SHP77 treated with DMSO at 0.1 percent for 48 hours (cell line): ENCODE measurements around the gene KIF21A.

ENCODE experiments used
- DNase-seq: peaks from one replicate; lab custom pipeline; 2025; lab: John Stamatoyannopoulos, UW

KIF21A gene

DNA sequence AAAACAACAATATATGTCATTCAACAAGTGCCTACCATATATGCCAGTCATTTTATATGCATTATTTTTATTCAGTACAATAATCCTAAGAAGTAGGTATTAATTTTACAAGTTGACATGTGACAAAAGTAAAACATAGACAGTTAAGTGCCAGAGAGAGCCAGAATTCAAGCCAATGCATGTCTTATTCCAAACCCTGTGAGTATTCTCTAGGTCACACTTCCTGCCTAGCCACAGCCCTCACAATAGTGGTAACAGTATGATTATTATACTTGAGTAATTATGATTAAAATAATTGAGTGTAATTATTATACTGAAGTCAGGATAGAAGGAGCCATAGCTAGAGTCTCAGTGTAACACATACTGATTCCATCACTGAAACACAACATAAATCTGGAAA lies 52.2 kb downstream of the KIF21A start:
- DNase-seq, result no peak

DNA sequence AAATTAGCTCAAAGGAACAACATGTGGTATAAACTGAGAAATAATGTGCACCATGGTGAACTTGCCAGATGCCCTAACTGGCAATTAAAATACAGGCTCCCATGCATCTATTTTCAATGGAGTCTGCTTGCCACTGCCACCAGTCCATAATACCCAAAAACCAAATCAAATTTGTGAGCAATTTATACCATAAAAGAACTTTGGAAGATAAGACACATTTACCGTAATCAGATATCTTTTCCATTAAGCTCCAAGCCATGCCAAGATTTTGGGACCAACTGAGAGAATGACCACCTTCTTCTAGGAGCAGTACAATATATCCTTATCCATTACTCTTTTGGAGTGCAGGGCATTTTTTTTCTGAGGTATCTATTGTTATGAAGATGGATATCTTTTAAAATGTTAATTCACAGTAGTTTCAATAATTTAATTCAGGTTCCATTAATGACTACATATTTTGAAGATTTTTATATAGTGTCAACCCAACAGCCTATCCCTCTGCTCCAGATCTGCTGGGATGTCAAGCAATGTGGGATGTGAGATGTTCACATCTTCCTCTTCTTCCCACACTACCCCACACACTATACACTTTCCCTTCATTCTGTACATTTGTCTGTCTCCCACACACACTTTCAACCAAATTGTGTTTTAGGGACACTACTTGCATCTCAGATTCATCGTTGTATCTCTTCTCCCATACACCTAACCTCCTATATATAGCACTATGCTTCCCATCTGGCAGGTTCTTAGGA lies 53.3 kb downstream of the KIF21A start:
- no peak for DNase-seq

DNA sequence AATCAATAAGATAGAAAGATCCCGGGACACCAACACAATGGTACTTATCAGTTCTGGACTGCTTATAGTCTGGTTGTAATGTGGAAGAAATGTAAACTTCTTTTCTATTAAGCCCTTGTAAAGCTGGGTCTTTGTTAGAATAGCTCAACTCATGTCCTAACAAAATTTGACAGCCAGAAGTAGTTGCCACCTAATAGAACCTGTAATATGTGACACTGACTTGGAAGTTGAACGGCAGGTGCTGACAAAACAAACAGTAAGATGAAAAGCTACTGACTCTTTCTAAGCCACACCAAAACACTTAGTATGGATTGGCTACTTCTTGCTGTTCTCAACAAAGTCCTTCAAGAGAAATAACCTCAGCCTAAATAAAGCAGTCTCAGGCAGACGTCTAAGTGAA lies 56.6 kb downstream of the KIF21A start:
- DNase-seq, result no peak

- no peak for DNase-seq
Observed at GRCh38 chr12:39383114-39383513, 59.8 kb downstream of the KIF21A start.

- DNase-seq, result no peak
Observed at GRCh38 chr12:39380090-39380489, 62.8 kb downstream of the KIF21A start.

DNA sequence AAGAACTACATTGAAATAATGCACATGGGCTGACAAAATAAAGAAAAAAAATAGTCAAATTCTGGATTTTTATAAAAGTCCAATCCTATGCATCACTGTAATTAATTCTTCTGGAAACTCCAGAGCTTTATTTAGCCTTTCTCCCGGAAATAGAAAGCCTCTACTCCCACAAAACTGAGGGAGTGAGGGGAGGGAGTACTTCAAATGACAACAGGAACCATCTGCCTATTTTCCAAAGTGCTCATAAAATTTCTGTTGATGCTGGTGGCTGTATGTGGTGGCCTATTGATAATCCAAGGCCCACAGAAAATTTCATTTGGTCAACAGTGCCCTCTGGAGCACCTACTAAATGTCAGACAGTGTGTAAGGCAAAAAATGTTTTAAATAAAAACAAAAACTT lies 64.6 kb downstream of the KIF21A start:
- DNase-seq, result no peak

DNA sequence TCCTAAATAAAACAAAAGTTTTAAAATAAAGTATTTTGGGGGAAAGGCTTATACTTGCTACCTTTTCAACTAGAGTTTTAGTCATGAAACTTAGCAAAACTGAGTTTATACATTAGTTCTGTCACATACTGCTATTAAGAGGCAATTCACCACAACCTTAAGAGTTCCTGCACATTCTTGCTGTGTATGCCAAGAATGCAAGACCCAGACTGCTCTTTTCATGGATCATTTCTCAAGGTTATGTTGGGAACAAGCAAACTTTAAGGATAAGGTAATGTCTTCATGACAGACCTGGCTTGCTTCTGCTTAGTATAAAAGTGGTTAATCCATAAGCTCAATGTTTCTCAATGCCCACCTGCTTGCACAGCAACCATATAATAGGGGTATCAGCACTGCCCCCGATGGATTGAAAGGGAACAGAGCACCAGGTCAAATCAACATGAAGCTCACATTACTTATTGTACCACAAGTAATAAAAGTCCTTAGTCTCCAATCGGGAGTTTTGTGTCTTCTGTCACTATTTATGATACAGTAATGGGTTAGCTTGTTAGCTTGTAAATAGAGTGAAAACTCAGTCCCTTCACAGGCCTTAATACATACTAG lies 67.6 kb downstream of the KIF21A start:
- no peak for DNase-seq

- no peak for DNase-seq
Observed at GRCh38 chr12:39372929-39373328, 70.0 kb downstream of the KIF21A start.

- DNase-seq, result no peak
Observed at GRCh38 chr12:39372204-39372925, 70.6 kb downstream of the KIF21A start.

DNA sequence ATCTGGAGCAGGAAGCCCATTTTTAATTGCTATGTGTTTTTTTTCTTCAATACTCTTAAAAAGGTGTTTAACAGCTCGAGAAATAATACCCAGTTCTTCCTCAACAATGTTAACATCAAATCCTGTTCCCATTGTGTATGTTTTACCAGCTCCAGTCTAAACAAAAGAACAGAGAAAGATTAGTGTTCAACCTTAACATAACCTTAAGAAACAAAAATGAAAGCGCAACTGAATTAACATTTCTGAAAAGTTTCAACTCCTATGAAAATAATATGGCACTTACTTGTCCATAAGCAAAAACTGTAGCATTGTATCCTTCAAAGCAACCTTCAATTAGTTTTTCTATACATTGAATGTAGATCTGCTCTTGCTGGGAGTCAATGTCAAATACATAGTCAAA lies 73.2 kb downstream of the KIF21A start:
- DNase-seq, result no peak

GRCh38 chr12:39368891-39369290 lies 74.0 kb downstream of the KIF21A start:
- no peak for DNase-seq

GRCh38 chr12:39368096-39368495 lies 74.8 kb downstream of the KIF21A start:
- DNase-seq, result no peak

DNA sequence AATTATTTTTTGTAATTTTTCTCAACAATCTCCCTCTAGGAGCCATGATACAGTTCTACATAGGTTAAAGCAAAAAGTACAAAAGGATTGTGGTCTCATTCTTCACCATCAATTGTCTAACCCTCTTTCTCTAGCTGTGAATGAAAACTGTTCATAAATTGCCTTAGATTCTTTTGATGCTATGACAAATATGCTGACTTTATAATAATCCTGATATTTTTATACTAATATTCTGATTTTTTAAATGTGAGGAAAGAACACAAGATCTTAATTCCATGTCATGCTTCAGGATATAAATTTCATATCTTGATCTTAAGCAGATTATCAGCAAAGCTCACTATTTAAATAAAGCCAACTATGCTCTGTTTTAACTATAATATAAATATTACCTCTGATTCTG lies 75.4 kb downstream of the KIF21A start:
- DNase-seq, result no peak

- DNase-seq, result no peak
Observed at GRCh38 chr12:39365364-39366001, 77.4 kb downstream of the KIF21A start.

- DNase-seq, result no peak
Observed at GRCh38 chr12:39364196-39364595, 78.7 kb downstream of the KIF21A start.

DNA sequence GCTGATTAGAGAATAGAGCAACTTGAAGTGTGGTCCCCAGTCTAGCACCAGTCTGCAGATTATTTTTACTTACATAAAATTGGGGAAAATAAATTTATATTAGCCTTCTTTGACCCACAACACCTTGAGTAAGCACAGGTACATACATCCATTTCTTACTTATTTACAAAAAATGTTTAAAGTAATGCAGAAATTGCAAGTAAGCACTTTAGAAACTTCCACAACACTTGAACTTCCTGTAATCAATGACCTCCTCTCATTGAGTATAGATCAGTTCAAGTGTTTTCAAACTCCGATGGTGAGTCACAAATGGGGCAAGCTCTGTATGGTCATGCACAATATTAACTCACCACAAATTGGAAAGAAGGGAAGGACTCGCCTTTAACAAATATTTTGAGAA lies 83.3 kb downstream of the KIF21A start:
- no peak for DNase-seq

DNA sequence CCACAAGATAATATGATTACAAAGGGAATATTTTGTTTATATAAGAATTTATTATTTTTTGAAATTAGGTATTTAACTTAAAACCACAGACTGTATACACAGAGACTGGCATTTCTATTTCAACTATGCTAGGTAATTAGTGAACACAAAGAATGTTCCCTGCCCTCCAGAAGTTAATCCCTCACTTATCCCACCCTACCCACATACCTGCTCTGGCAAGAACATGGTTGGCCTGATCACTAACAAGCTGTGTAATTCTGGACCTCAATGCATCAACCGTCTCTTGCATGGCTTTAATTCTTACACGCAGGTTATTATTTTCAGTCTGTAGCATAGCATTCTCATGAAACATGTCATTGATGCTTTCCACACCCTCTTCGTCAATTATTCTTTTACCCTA lies 85.9 kb downstream of the KIF21A start:
- no peak for DNase-seq

DNA sequence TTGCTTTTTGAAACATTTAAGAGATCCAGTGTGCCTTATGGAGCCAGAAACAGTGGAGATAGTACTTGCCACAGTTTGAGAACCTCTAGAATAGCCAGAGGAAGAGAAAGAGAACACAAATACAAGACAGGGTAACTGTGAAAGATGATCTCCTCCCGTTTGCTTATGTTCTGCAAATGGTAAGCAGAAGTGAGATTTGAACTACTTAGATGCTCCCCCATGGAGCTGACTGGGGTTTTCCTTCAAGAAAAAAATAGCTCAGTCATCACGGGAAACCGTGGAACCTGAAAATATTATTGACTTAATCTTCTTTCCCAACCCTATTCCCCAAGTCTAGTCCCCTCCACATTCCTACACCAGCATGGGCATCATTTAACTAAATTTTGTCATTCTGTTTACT lies 87.1 kb downstream of the KIF21A start:
- DNase-seq, result no peak

GRCh38 chr12:39354955-39355354 lies 88.0 kb downstream of the KIF21A start:
- no peak for DNase-seq

DNA sequence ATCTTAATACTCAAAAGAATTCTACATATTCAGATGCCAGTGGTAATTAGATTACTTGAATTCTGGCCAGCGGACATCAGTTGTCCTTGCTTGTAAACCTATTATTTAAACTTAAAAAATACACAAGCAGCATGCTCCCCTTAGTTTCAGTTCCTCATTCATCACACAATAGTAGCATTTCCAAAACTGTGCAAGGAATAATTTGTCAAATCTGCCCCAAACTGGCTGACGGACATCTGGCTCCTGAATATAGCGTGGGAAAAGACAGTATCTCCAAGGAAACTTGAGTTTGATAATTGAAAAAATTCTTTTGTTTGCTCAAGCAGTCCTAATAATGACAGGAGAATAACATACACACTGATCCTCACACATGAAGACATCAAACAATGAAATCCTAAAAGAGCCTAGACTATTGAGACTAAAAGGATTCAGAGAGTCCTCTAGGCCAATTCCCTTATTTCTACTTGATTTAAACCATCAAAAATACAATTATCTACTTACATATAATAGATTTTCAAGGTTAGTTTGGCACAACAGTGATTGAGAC lies 90.4 kb downstream of the KIF21A start:
- DNase-seq, result no peak

DNA sequence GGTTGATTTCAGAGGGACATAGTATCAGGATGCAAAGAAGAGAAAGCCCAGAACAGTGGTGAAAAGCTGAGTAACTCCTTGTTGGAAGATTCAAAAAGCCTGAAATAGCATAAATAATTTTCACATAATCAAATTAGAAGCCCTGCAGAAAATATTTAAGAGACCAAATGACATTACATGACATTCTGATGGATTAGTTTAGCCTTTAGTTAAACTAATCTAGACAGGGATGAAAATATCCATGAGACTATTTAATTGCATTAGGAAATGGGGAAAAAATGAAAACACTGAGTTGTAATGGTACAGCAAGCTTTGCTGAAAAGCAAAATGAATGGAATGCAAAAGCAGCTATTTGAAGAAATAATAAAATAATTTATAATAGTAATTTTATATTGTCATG lies 91.8 kb downstream of the KIF21A start:
- DNase-seq, result no peak

DNA sequence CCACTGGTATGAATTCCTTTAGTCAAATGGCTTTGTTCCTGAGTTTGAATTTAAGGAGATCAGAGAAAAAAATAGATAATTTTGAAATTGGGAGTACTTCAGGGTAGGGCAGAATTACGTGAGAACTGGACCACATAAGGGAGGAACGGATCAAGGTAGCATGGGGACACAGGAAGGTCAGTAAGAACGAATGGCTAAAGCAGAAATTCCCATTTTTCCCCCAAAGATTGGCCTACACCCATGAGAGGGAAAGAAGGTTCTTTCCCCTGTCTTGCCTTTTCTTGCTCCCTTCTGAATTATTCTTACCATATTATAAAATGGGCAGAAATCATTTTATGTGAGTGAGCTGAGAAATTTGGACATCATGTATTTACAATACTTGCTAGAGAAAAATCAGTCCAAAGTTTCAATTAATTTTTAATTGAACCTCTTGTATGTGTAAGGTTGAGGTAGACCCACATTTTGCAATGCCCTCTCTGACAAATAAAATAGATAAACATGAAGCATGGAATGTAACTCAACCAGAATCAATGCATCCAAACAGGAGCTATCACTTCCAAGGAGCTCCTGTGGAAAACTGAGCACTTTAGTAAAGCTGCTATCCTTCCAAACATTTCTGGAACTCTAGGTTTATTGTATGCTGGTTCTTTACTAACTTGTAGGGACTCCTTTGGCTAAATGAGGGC lies 93.8 kb downstream of the KIF21A start:
- DNase-seq, result no peak
